IMR-90 (cell line): ENCODE data around the gene EIF3A. TPM values are rescaled to one million over a fixed set of nuclear protein-coding genes. Genes with fewer than 3 reads are reported as not detected.

Experiments used
- ATAC-seq: fragments of 200-7000 bp; cut with Tn5 transposase; 2 replicates; pipeline ENCODE4 v1.9.1; 2020; ENCODE audit warnings: low read depth, mild to moderate bottlenecking, moderate library complexity
- BruUV-seq: library from RNA; stranded (reverse); fragments of 400-500 nt; replicated peaks from 2 replicates; lab custom pipeline; 2021; lab: Mats Ljungman, UMichigan
- CTCF ChIA-PET: fragments of 300-600 bp; formaldehyde crosslinking; extraction: SDS; loops from one replicate; lab custom pipeline; 2021; ENCODE audit warnings: antibody characterized with exemption; lab: Yijun Ruan, JAX
- POLR2A ChIA-PET: fragments of 300-600 bp; sonication (Branson Sonifier 250); formaldehyde crosslinking; loops from one replicate; lab custom pipeline; 2022; ENCODE audit warnings: antibody characterized with exemption; ENCODE audit not compliant: unreplicated experiment; lab: Charles Lee
- DNase-seq: peaks from one replicate; pipeline ENCODE4 v3.0.0; 2013
- H2AFZ ChIP-seq: replicated peaks from 2 replicates; pipeline ENCODE3; 2013; ENCODE audit warnings: low read length, mild to moderate bottlenecking; ENCODE audit not compliant: poor library complexity
- H2AK5ac ChIP-seq: 2 replicates; pipeline ENCODE4 v1.6.1; 2013; ENCODE audit warnings: low read depth, low read length, inconsistent platforms
- H2AK9ac ChIP-seq: replicated peaks from 2 replicates; pipeline ENCODE3; 2013; ENCODE audit warnings: mild to moderate bottlenecking, low read depth, low read length, moderate library complexity; ENCODE audit not compliant: poor library complexity
- H2BK120ac ChIP-seq: 2 replicates; pipeline ENCODE4 v1.6.1; 2013; ENCODE audit warnings: low read depth, low read length, inconsistent platforms
- H2BK15ac ChIP-seq: 3 replicates; pipeline ENCODE4 v1.6.1; 2013; ENCODE audit warnings: low read depth, low read length, inconsistent platforms
- H2BK20ac ChIP-seq: 2 replicates; pipeline ENCODE4 v1.6.1; 2013; ENCODE audit warnings: low read depth, mild to moderate bottlenecking, inconsistent platforms, low read length, moderate library complexity
- H2BK5ac ChIP-seq: 2 replicates; pipeline ENCODE4 v1.6.1; 2013; ENCODE audit warnings: mild to moderate bottlenecking, low read depth, low read length, inconsistent platforms; ENCODE audit not compliant: poor library complexity, severe bottlenecking
- H3K14ac ChIP-seq: replicated peaks from 2 replicates; pipeline ENCODE4 v1.6.1; 2013; ENCODE audit warnings: low read depth, low read length, inconsistent platforms
- H3K18ac ChIP-seq: 2 replicates; pipeline ENCODE4 v1.6.1; 2013; ENCODE audit warnings: low read depth, low read length, control low read depth
- H3K23ac ChIP-seq: 2 replicates; pipeline ENCODE4 v1.6.1; 2013; ENCODE audit warnings: low read depth, low read length, inconsistent platforms
- H3K27ac ChIP-seq: 2 replicates; pipeline ENCODE4 v1.5.1; 2013; ENCODE audit warnings: mild to moderate bottlenecking, control low read depth, low read length; ENCODE audit not compliant: insufficient read depth
- H3K27me3 ChIP-seq: 2 replicates; pipeline ENCODE4 v1.6.1; 2013; ENCODE audit warnings: low read length; ENCODE audit not compliant: control insufficient read depth, insufficient read depth
- H3K36me3 ChIP-seq: 2 replicates; pipeline ENCODE4 v1.6.1; 2013; ENCODE audit warnings: low read length, mixed read lengths; ENCODE audit not compliant: control insufficient read depth, insufficient read depth
- H3K4ac ChIP-seq: 2 replicates; pipeline ENCODE4 v1.6.1; 2013; ENCODE audit warnings: low read depth, low read length, inconsistent platforms
- H3K4me1 ChIP-seq: 2 replicates; pipeline ENCODE4 v1.6.1; 2013; ENCODE audit warnings: low read length, mixed read lengths; ENCODE audit not compliant: control insufficient read depth, insufficient read depth
- H3K4me2 ChIP-seq: 2 replicates; pipeline ENCODE4 v1.6.1; 2013; ENCODE audit warnings: low read depth, mild to moderate bottlenecking, control low read depth, low read length, moderate library complexity
- H3K4me3 ChIP-seq: 2 replicates; pipeline ENCODE4 v1.5.1; 2013; ENCODE audit warnings: low read depth, mild to moderate bottlenecking, control low read depth, low read length, moderate library complexity; ENCODE audit not compliant: insufficient read depth
- H3K56ac ChIP-seq: 2 replicates; pipeline ENCODE4 v1.6.1; 2013; ENCODE audit warnings: low read length, inconsistent platforms; ENCODE audit not compliant: insufficient read depth; ENCODE audit errors: extremely low read depth
- H3K79me1 ChIP-seq, 2 experiments: 2 replicates each; pipeline ENCODE4 v1.6.1; 2013; ENCODE audit warnings: low read length in 2 of 2, inconsistent platforms in 1 of 2, low read depth in 1 of 2
- H3K9ac ChIP-seq: 2 replicates; pipeline ENCODE4 v1.6.1; 2013; ENCODE audit warnings: low read depth, low read length, control low read depth
- H3K9me1 ChIP-seq: 2 replicates; pipeline ENCODE4 v1.6.1; 2013; ENCODE audit warnings: low read length, inconsistent platforms; ENCODE audit not compliant: insufficient read depth
- H3K9me3 ChIP-seq: 2 replicates; pipeline ENCODE4 v1.6.1; 2013; ENCODE audit warnings: low read length; ENCODE audit not compliant: control insufficient read depth, insufficient read depth
- H4K20me1 ChIP-seq: 2 replicates; pipeline ENCODE4 v1.6.1; 2013; ENCODE audit warnings: low read length, inconsistent platforms; ENCODE audit not compliant: insufficient read depth
- H4K5ac ChIP-seq: 2 replicates; pipeline ENCODE4 v1.6.1; 2013; ENCODE audit warnings: mild to moderate bottlenecking, low read depth, low read length, control low read depth
- H4K8ac ChIP-seq, 2 experiments: 2 replicates each; pipeline ENCODE4 v1.6.1; 2013; ENCODE audit warnings: low read depth in 2 of 2, low read length in 2 of 2, control low read depth in 1 of 2, inconsistent platforms in 1 of 2
- H4K91ac ChIP-seq: 2 replicates; pipeline ENCODE4 v1.6.1; 2013; ENCODE audit warnings: low read depth, low read length, inconsistent platforms; ENCODE audit not compliant: insufficient read depth
- CEBPB ChIP-seq: IDR thresholded peaks from 2 replicates; pipeline ENCODE4 v1.6.1; 2012; ENCODE audit warnings: low read depth, low read length, improper control_type of control experiment
- MXI1 ChIP-seq: IDR thresholded peaks from 2 replicates; pipeline ENCODE4 v1.6.1; 2012; ENCODE audit warnings: low read depth, mild to moderate bottlenecking, low read length, moderate library complexity, borderline replicate concordance
- WGBS, 2 experiments: methylation state at CpG; one replicate each; pipeline versions ENCODE4 v1.1.5 to v1.1.7; 2013; ENCODE audit warnings: missing lambda C conversion rate in 2 of 2; ENCODE audit not compliant: insufficient read length in 1 of 2; ENCODE audit errors: extremely low coverage in 2 of 2; 5-methylcytosine and 5-hydroxymethylcytosine counted together
- dilution Hi-C: fragments of 300-500 bp; cut with HindIII; formaldehyde crosslinking; loops from one replicate; pipeline ENCODE4 v1.14.3; 2018; ENCODE audit warnings: low sequenced_read_pairs; ENCODE audit not compliant: unreplicated experiment
- in situ Hi-C: fragments of 300-500 bp; cut with MboI; formaldehyde crosslinking; loops from 3 replicates; pipeline ENCODE4 v1.14.3; 2019; ENCODE audit warnings: low sequenced_read_pairs, inconsistent platforms, mixed read lengths
- intact Hi-C: fragments of 100-400 bp; cut with micrococcal nuclease; formaldehyde crosslinking; loops from 2 replicates; pipeline ENCODE4 v1.10.0; 2022
- polyA plus RNA-seq, 3 experiments: library from polyadenylated mRNA; depleted of rRNA; stranded (reverse); fragments of >200 nt; gene quantifications; 2 replicates each; pipeline ENCODE4 v1.2.3, GENCODE V29; 2012; ENCODE audit warnings: low replicate concordance in 1 of 3
- total RNA-seq: library from RNA; depleted of rRNA; stranded (reverse); fragments of >200 nt; gene quantifications from 2 replicates; pipeline ENCODE4 v1.2.3, GENCODE V29; 2012

Gene EIF3A
- total and polyA plus RNA-seq, 2 of the 4 experiments (the other 2 are of a cell fraction) = 49.6 to 145 TPM

DNA sequence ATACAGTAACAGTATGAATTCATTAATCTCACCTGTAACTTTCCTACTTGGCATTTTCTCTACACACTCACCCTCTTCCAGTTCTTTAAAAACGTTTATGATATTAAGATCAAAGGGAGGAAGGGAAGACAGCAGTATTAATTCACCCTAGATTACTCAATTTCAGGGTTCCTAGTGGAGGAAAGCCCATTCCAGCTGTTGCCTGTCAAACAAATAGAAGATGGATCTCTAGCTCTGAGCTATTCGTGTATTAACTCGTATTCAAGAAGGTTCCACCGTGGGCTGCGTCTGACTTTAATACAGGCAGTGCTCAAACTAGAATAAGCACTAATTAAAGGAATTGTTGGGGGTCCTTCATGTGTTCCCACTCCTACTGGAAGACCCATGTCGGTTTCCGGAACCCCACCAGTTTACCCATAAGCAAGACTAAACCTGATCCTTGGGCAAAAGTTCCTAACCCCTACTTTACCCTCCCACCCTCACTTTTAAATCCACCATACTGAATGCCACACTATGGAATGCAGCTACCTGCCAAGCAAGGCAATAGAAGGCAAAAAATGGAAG is 49.0 kb downstream of the EIF3A start:
- in situ Hi-C loops (no loop called here), dilution Hi-C loops (no loop called here), intact Hi-C loops (loop anchor here (2.0 to 5.0 kb wide), 2 partner anchors 279 to 463 kb away; partner anchors contain the start of gene CACUL1)
- Histone ChIP-seq H3K18ac (no peak overlapping the region), H3K14ac (no peak overlapping the region), H4K8ac (no peak overlapping the region), H2AK5ac (no peak overlapping the region), H3K9me1 (no peaks in the 10 kb centered on the region; the same call in 1 of the 2 replicates), H2BK5ac (no peak overlapping the region), H3K4ac (no peak overlapping the region), H4K91ac (no peak overlapping the region), H4K5ac (no peak overlapping the region), H2BK15ac (no peak overlapping the region), H2AK9ac (no peak overlapping the region), H2AFZ (no peak overlapping the region), H3K27me3 (no peaks in the 10 kb centered on the region), H2BK20ac (no peak overlapping the region), H3K27ac (no peak overlapping the region), H3K23ac (no peak overlapping the region), H3K4me1 (peaks cover 3% of the 10 kb centered on the region; the same call in 1 of the 2 replicates), H3K56ac (no peak overlapping the region), H3K79me1 (peaks cover 10 to 20% of the 10 kb centered on the region in 2 experiments), H3K4me3 (no peak overlapping the region), H4K20me1 (peaks cover 44% of the 10 kb centered on the region), H3K9ac (no peak overlapping the region), H3K4me2 (peak overlapping the region; percentile 51), H2BK120ac (no peak overlapping the region), H3K36me3 (peaks cover 11% of the 10 kb centered on the region), H3K9me3 (no peaks in the 10 kb centered on the region)
- POLR2A ChIA-PET = interaction anchor here (0.6 kb wide), 1 partner anchor 670 kb away, joined by 5 read pairs; no protein-coding TSS in a partner anchor
- DNase-seq (peak; percentile 43), ATAC-seq (no peak)
- CTCF ChIA-PET = interaction anchor here (0.7 kb wide), 1 partner anchor 182 kb away, joined by 3 read pairs; no protein-coding TSS in a partner anchor
- TF ChIP-seq MXI1 = no peak
- peak; percentile 19; the same call in 1 of the 2 replicates for TF ChIP-seq CEBPB
- BruUV-seq = no TSS peak
- WGBS, 2 experiments = no CpG with 5 or more reads among the region's 7 CpGs
